MM.1S (cell line): Measurements from ENCODE around the gene ZCCHC7.

ENCODE experiments used
- DNase-seq: peaks from one replicate; pipeline ENCODE4 v3.0.0-alpha.2; 2015
- H2AFZ ChIP-seq: fragments of 300-600 bp; sonication (generic); 2 replicates; pipeline ENCODE4 v1.6.0; 2016; ENCODE audit warnings: antibody characterized with exemption, low read length
- H3F3A ChIP-seq: fragments of 300-600 bp; sonication (generic); 2 replicates; pipeline ENCODE4 v1.6.1; 2016; ENCODE audit warnings: mild to moderate bottlenecking, antibody characterized with exemption, low read length, moderate library complexity, mixed read lengths; ENCODE audit not compliant: insufficient read depth
- H3K27ac ChIP-seq: fragments of 300-600 bp; sonication (generic); 2 replicates; pipeline ENCODE4 v1.5.1; 2016; ENCODE audit warnings: mild to moderate bottlenecking, low read length
- H3K27me3 ChIP-seq: fragments of 300-600 bp; sonication (generic); replicated peaks from 2 replicates; pipeline ENCODE4 v1.6.0; 2016; ENCODE audit warnings: low read length; ENCODE audit not compliant: insufficient read depth
- H3K36me3 ChIP-seq: fragments of 300-600 bp; sonication (generic); replicated peaks from 2 replicates; pipeline ENCODE4 v1.6.1; 2016; ENCODE audit warnings: mild to moderate bottlenecking, low read length, mixed read lengths; ENCODE audit not compliant: insufficient read depth
- H3K4me1 ChIP-seq: fragments of 300-600 bp; sonication (generic); 2 replicates; pipeline ENCODE4 v1.6.1; 2016; ENCODE audit warnings: low read length, mixed read lengths
- H3K4me2 ChIP-seq: fragments of 300-600 bp; sonication (generic); 2 replicates; pipeline ENCODE4 v1.6.0; 2016; ENCODE audit warnings: low read depth, low read length
- H3K4me3 ChIP-seq: fragments of 300-600 bp; sonication (generic); 2 replicates; pipeline ENCODE4 v1.5.1; 2016; ENCODE audit warnings: low read length, mixed read lengths
- H3K79me2 ChIP-seq: fragments of 300-600 bp; sonication (generic); 2 replicates; pipeline ENCODE4 v1.6.1; 2016; ENCODE audit warnings: mixed run types, low read length, mixed read lengths
- H3K9ac ChIP-seq: fragments of 300-600 bp; sonication (generic); 2 replicates; pipeline ENCODE4 v1.6.1; 2016; ENCODE audit warnings: low read length, mixed read lengths
- H3K9me2 ChIP-seq: fragments of 300-600 bp; sonication (generic); replicated peaks from 2 replicates; pipeline ENCODE4 v1.6.1; 2016; ENCODE audit warnings: mild to moderate bottlenecking, low read length, mixed read lengths; ENCODE audit not compliant: insufficient read depth
- H3K9me3 ChIP-seq: fragments of 300-600 bp; sonication (generic); replicated peaks from 2 replicates; pipeline ENCODE4 v1.6.1; 2016; ENCODE audit warnings: mild to moderate bottlenecking, low read length, mixed read lengths; ENCODE audit not compliant: insufficient read depth
- H4K20me1 ChIP-seq: fragments of 300-600 bp; sonication (generic); 2 replicates; pipeline ENCODE4 v1.6.1; 2016; ENCODE audit warnings: mild to moderate bottlenecking, low read length, moderate library complexity, mixed read lengths; ENCODE audit not compliant: insufficient read depth
- CTCF ChIP-seq: fragments of 300-600 bp; sonication (generic); IDR thresholded peaks from 2 replicates; pipeline ENCODE4 v1.5.1; 2016; ENCODE audit warnings: antibody characterized with exemption, low read length, mixed read lengths
- EZH2 ChIP-seq: fragments of 300-600 bp; sonication (generic); optimal IDR thresholded peaks from 2 replicates; pipeline ENCODE3; 2017; ENCODE audit warnings: low read depth, mild to moderate bottlenecking, antibody characterized with exemption, low read length, mixed read lengths
- EZH2phosphoT487 ChIP-seq: fragments of 300-600 bp; sonication (generic); IDR thresholded peaks from 2 replicates; pipeline ENCODE4 v1.6.1; 2018; ENCODE audit warnings: antibody characterized with exemption, low read length

ZCCHC7 gene

GRCh38 chr9:37156205-37156604, 35.8 kb downstream of the ZCCHC7 start:
- H3K9me3 ChIP-seq, result no peaks in the 10 kb centered on the region
- TF ChIP-seq EZH2phosphoT487 (no peak), EZH2 (no peak), CTCF (no peak)
- H3K36me3 ChIP-seq, result no peaks in the 10 kb centered on the region
- H2AFZ ChIP-seq, result no peak overlapping the region
- no peaks in the 10 kb centered on the region for H3K27me3 ChIP-seq
- DNase-seq, result no peak
- peaks cover 8% of the 10 kb centered on the region; the same call in 1 of the 2 replicates for H3K79me2 ChIP-seq
- no peak overlapping the region for H3K4me2 ChIP-seq
- H3K9me2 ChIP-seq, result no peaks in the 10 kb centered on the region
- no peak overlapping the region for H3K4me3 ChIP-seq
- no peaks in the 10 kb centered on the region for H4K20me1 ChIP-seq
- no peaks in the 10 kb centered on the region for H3F3A ChIP-seq
- H3K9ac ChIP-seq, result no peak overlapping the region
- H3K27ac ChIP-seq, result no peak overlapping the region
- peaks cover 12% of the 10 kb centered on the region for H3K4me1 ChIP-seq

DNA sequence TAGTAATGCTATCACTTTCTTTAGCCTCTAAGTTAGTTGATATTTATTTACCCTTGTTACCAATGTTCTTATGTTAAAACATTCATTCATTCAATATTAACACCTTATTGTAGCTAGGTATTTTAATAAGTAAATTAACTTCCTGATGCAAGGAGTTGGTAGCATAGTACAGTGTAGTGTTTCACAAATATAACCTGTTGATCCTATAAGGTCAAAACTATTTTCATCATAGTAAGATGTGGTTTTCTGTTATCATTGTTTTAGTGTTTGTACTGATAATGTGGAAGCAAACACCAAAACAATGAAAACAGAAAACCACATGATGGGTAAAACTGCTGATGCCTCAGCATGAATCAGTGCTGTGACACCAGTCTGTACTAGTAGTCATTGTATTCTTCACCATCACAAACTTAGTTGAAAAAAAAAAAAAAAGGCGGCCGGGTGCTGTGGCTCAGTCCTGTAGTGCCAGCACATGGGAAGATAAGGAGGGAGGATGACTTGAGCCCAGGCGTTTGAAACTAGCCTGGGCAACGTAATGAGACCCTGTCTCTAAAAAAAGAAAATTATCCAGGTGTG, 36.5 kb downstream of the ZCCHC7 start:
- TF ChIP-seq EZH2 (no peak), EZH2phosphoT487 (no peak), CTCF (no peak)
- no peak overlapping the region for H2AFZ ChIP-seq
- no peak overlapping the region for H3K9ac ChIP-seq
- DNase-seq, result peak; percentile 43
- H3K9me2 ChIP-seq, result no peaks in the 10 kb centered on the region
- no peaks in the 10 kb centered on the region for H3K27me3 ChIP-seq
- H4K20me1 ChIP-seq, result no peaks in the 10 kb centered on the region
- H3K27ac ChIP-seq, result no peak overlapping the region
- H3K36me3 ChIP-seq, result no peaks in the 10 kb centered on the region
- no peaks in the 10 kb centered on the region for H3K9me3 ChIP-seq
- H3K79me2 ChIP-seq, result peaks cover 8% of the 10 kb centered on the region; the same call in 1 of the 2 replicates
- H3K4me1 ChIP-seq, result peaks cover 12% of the 10 kb centered on the region
- no peak overlapping the region for H3K4me3 ChIP-seq
- no peaks in the 10 kb centered on the region for H3F3A ChIP-seq
- no peak overlapping the region for H3K4me2 ChIP-seq

DNA sequence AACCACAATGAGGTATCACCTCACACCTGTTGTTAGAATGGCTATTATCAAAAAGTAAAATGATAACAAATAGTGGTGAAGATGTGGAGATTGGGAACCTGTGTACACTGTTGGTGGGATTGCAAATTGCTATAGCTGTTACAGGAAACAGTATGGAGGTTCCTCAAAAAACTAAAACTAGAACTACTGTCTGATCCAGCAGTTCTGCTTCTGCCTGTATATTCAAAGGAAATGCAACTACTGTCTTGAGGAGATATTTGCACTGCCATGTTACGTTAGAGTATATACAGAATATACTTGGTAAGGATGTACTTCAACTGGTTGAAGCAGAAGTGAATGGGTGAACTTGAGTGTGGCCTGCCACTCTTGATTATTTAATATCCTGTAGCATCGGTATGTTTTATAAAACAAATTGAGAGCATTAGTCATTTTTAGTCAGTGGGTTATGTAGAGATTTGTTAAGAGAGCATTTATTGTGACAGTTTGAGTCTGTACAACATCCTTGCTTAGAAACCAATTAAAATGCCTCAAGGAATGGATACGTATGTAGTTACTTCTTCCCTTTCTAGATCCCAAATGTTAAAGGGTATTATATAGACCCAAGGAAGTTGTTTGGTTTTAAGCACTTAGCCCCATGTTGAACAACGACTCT, 37.5 kb downstream of the ZCCHC7 start:
- Histone ChIP-seq H3K4me2 (no peak overlapping the region), H3K27ac (no peak overlapping the region), H3K9me2 (no peaks in the 10 kb centered on the region), H3K9ac (no peak overlapping the region), H3K79me2 (peaks cover 8% of the 10 kb centered on the region; the same call in 1 of the 2 replicates), H3K4me1 (peaks cover 12% of the 10 kb centered on the region), H3K9me3 (no peaks in the 10 kb centered on the region), H3K4me3 (no peak overlapping the region), H3F3A (no peaks in the 10 kb centered on the region), H4K20me1 (no peaks in the 10 kb centered on the region), H3K27me3 (no peaks in the 10 kb centered on the region), H2AFZ (no peak overlapping the region), H3K36me3 (no peaks in the 10 kb centered on the region)
- DNase-seq, result no peak
- TF ChIP-seq CTCF (no peak), EZH2 (no peak), EZH2phosphoT487 (no peak)
